ENCODE measurements around the gene CCR7.

CCR7 gene

DNA sequence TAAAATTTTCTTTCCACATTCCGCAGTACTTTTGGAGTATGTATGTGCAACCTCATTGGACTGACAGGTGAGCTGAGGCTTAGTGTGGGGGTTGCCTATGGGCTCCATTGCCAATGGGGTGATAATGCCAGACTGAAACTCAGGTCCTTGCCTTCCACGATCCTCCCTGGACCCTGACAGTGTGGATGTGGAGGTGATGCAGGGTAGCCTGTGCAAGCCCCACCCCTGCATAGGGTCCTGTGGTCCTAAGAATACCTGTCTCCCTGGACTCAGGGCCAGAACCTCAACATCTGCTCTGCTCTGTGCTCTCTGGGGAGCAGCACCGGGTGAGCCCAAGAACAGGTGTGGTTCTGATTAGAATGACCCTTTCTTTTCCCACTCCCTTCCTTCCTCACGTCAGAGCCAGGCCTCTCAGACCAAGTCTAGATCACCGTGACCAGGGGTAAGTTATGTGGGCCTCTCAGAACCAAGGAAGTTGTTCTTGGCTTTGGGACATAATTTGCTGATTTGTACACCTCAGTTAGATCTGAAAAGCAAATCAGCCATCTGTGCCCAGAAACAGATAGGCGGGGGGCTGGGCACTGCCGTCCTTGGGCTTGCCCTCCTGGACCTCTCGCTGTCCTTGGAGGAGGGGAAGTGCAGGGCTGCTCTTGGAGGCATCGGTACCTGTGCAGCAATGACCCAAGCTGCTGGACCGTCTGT, 55.5 kb downstream of the CCR7 start:
- in situ Hi-C loops (cut with MboI; ENCODE audit: low sequenced_read_pairs): no loop called here
- no peak for DNase-seq (ENCODE audit: low spot score in 2 of 2)
- Histone ChIP-seq H3K27me3 (ENCODE audit: low read depth) (no peaks in the 10 kb centered on the region), H3K9me3 (no peaks in the 10 kb centered on the region), H3K4me3 (no peak overlapping the region), H3K36me3 (replicated peaks) (no peaks in the 10 kb centered on the region), H3K4me1 (no peaks in the 10 kb centered on the region)

DNA sequence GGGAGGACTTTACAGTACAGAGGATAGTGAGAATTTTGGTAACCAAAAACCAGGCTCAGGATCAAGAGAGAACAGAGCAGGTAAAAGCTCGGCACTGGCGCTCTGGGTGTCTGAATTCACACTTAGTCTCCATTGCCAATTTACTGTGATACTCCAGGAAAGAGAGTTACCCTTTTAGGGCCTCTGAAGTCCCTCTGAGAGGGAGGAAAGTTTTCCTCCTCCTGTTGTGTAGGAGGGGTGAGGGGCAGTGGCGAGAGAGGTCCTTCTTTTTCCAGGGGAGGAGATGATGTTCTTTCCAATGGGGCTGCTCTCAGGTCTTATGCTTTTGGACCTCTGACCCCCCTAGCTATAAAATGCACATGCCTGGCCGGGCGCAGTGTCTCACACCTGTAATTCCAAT, 58.5 kb downstream of the CCR7 start:
- Histone ChIP-seq H3K9me3 (no peaks in the 10 kb centered on the region), H3K4me1 (no peaks in the 10 kb centered on the region), H3K36me3 (replicated peaks) (no peaks in the 10 kb centered on the region), H3K4me3 (no peak overlapping the region), H3K27me3 (ENCODE audit: low read depth) (no peaks in the 10 kb centered on the region)
- in situ Hi-C loops (cut with MboI; ENCODE audit: low sequenced_read_pairs): no loop called here
- no peak for DNase-seq (ENCODE audit: low spot score in 2 of 2)
